CD4-positive, alpha-beta T cell treated with Interleukin-15 for 1 hour (primary cell): ENCODE measurements around the gene CCNJL.

Experiments
- DNase-seq: peaks from one replicate; pipeline ENCODE4 v3.0.0-alpha.2; 2020

The CCNJL gene

GRCh38 chr5:160211352-160211751 lies 101.0 kb downstream of the CCNJL start:
- no peak for DNase-seq

GRCh38 chr5:160210606-160211005 lies 101.8 kb downstream of the CCNJL start:
- no peak for DNase-seq

GRCh38 chr5:160209917-160210316 lies 102.4 kb downstream of the CCNJL start:
- no peak for DNase-seq

GRCh38 chr5:160207061-160207460 lies 105.3 kb downstream of the CCNJL start:
- no peak for DNase-seq
